Hepatocyte (in vitro differentiated cells): ENCODE results near the gene AKR1D1. TPM values are rescaled to one million over a fixed set of nuclear protein-coding genes. Genes with fewer than 3 reads are reported as not detected.
A peak's percentile ranks its signal among the peaks of the same experiment; 100 is the strongest.
"Not testable (repeated sequence)": the region's sequence is repeated elsewhere in the genome, so short reads cannot be mapped to it uniquely, and the experiment has no call there.

ENCODE experiments used
- DNase-seq: peaks from one replicate; pipeline ENCODE4 v3.0.0-alpha.2; 2016; ENCODE audit warnings: low spot score
- H2AFZ ChIP-seq: fragments of 200-600 bp; sonication (generic); 2 replicates; pipeline ENCODE4 v1.6.0; 2016; ENCODE audit warnings: antibody characterized with exemption, mild to moderate bottlenecking
- H3K27ac ChIP-seq: fragments of 200-600 bp; sonication (generic); 2 replicates; pipeline ENCODE4 v1.5.1; 2016; ENCODE audit warnings: mild to moderate bottlenecking
- H3K27me3 ChIP-seq: fragments of 200-600 bp; sonication (generic); 2 replicates; pipeline ENCODE4 v1.6.1; 2016
- H3K36me3 ChIP-seq: fragments of 200-600 bp; sonication (generic); replicated peaks from 2 replicates; pipeline ENCODE4 v1.5.1; 2016; ENCODE audit warnings: low read depth; ENCODE audit not compliant: insufficient read depth
- H3K4me1 ChIP-seq: fragments of 200-600 bp; sonication (generic); 2 replicates; pipeline ENCODE4 v1.5.1; 2016; ENCODE audit warnings: mild to moderate bottlenecking, moderate library complexity; ENCODE audit not compliant: insufficient read depth
- H3K4me2 ChIP-seq: fragments of 200-600 bp; sonication (generic); 2 replicates; pipeline ENCODE4 v1.6.0; 2016
- H3K4me3 ChIP-seq: fragments of 200-600 bp; sonication (generic); 2 replicates; pipeline ENCODE4 v1.5.1; 2016; ENCODE audit warnings: mild to moderate bottlenecking
- H3K79me2 ChIP-seq: fragments of 200-600 bp; sonication (generic); 2 replicates; pipeline ENCODE4 v1.6.0; 2017; ENCODE audit warnings: mild to moderate bottlenecking
- H3K9me2 ChIP-seq: fragments of 200-600 bp; sonication (generic); replicated peaks from 2 replicates; pipeline ENCODE4 v1.6.0; 2017; ENCODE audit warnings: mild to moderate bottlenecking; ENCODE audit not compliant: insufficient read depth
- H3K9me3 ChIP-seq: fragments of 200-600 bp; sonication (generic); 2 replicates; pipeline ENCODE4 v1.5.1; 2016; ENCODE audit warnings: low read depth, mild to moderate bottlenecking
- H4K20me1 ChIP-seq: fragments of 200-600 bp; sonication (generic); 2 replicates; pipeline ENCODE4 v1.6.0; 2016; ENCODE audit warnings: mild to moderate bottlenecking; ENCODE audit not compliant: insufficient read depth, poor library complexity, severe bottlenecking
- CTCF ChIP-seq: fragments of 200-600 bp; sonication (generic); IDR thresholded peaks from 2 replicates; pipeline ENCODE4 v1.5.1; 2016; ENCODE audit warnings: antibody characterized with exemption, mild to moderate bottlenecking; ENCODE audit not compliant: poor library complexity
- EZH2 ChIP-seq: fragments of 200-600 bp; sonication (generic); IDR thresholded peaks from 2 replicates; pipeline ENCODE4 v1.6.1; 2016; ENCODE audit warnings: antibody characterized with exemption, mild to moderate bottlenecking, borderline replicate concordance
- EZH2phosphoT487 ChIP-seq: fragments of 200-600 bp; sonication (generic); IDR thresholded peaks from one replicate; pipeline ENCODE4 v1.6.1; 2018; ENCODE audit warnings: antibody characterized with exemption, mild to moderate bottlenecking, low read depth, moderate library complexity; ENCODE audit not compliant: unreplicated experiment, severe bottlenecking
- WGBS: methylation state at CpG from one replicate; pipeline ENCODE4 v1.1.6; 2016; ENCODE audit warnings: low lambda C conversion rate; ENCODE audit errors: missing lambda C conversion rate; 5-methylcytosine and 5-hydroxymethylcytosine counted together
- polyA plus RNA-seq: library from polyadenylated mRNA; unstranded; fragments of >200 nt; fragmentation: Nextera tagmentation; extraction: Ambion mirVana; gene quantifications from 2 replicates; pipeline ENCODE4 v1.2.1, GENCODE V29; 2016
- total RNA-seq: library from RNA; depleted of rRNA; stranded (reverse); fragments of >200 nt; gene quantifications from 2 replicates; pipeline ENCODE4 v1.2.3, GENCODE V29; 2014

AKR1D1 gene
- total and polyA plus RNA-seq, 2 experiments from 2014 or later: 8.1 to 25.4 TPM

GRCh38 chr7:138086563-138087270 lies 10.5 kb downstream of the AKR1D1 start:
- H3K27ac ChIP-seq: no peak overlapping the region
- TF ChIP-seq EZH2phosphoT487 (no peak), EZH2 (no peak), CTCF (no peak)
- H3K9me2 ChIP-seq: no peaks in the 10 kb centered on the region
- no peaks in the 10 kb centered on the region for H3K9me3 ChIP-seq
- H3K27me3 ChIP-seq: no peaks in the 10 kb centered on the region
- H3K79me2 ChIP-seq: no peaks in the 10 kb centered on the region
- H3K4me1 ChIP-seq: no peaks in the 10 kb centered on the region
- no peak overlapping the region for H2AFZ ChIP-seq
- DNase-seq: no peak
- H4K20me1 ChIP-seq: no peaks in the 10 kb centered on the region
- no peak overlapping the region for H3K4me2 ChIP-seq
- H3K4me3 ChIP-seq: no peak overlapping the region
- H3K36me3 ChIP-seq: no peaks in the 10 kb centered on the region
- 92% methylated on average over 5 of the region's 5 CpGs for WGBS

GRCh38 chr7:138089080-138089901 lies 13.0 kb downstream of the AKR1D1 start:
- TF ChIP-seq EZH2phosphoT487 (no peak), EZH2 (no peak), CTCF (no peak)
- H4K20me1 ChIP-seq: no peaks in the 10 kb centered on the region
- H3K27me3 ChIP-seq: no peaks in the 10 kb centered on the region
- no peak overlapping the region for H3K4me3 ChIP-seq
- no peaks in the 10 kb centered on the region for H3K79me2 ChIP-seq
- H3K36me3 ChIP-seq: no peaks in the 10 kb centered on the region
- no peaks in the 10 kb centered on the region for H3K9me2 ChIP-seq
- no peaks in the 10 kb centered on the region for H3K4me1 ChIP-seq
- H3K9me3 ChIP-seq: no peaks in the 10 kb centered on the region
- no peak overlapping the region for H3K4me2 ChIP-seq
- H3K27ac ChIP-seq: peak overlapping the region; percentile 5
- peak; percentile 36 for DNase-seq
- 92% methylated on average over 9 of the region's 9 CpGs for WGBS
- H2AFZ ChIP-seq: no peak overlapping the region

GRCh38 chr7:138091032-138091431 lies 14.8 kb downstream of the AKR1D1 start:
- H4K20me1 ChIP-seq: no peaks in the 10 kb centered on the region
- H3K4me2 ChIP-seq: no peak overlapping the region
- no peaks in the 10 kb centered on the region for H3K27me3 ChIP-seq
- no peak overlapping the region for H3K27ac ChIP-seq
- H2AFZ ChIP-seq: no peak overlapping the region
- WGBS: 86% methylated on average over 3 of the region's 3 CpGs
- no peaks in the 10 kb centered on the region for H3K9me2 ChIP-seq
- no peaks in the 10 kb centered on the region for H3K9me3 ChIP-seq
- H3K4me1 ChIP-seq: no peaks in the 10 kb centered on the region
- DNase-seq: no peak
- TF ChIP-seq EZH2 (no peak), EZH2phosphoT487 (no peak), CTCF (no peak)
- no peak overlapping the region for H3K4me3 ChIP-seq
- no peaks in the 10 kb centered on the region for H3K79me2 ChIP-seq
- H3K36me3 ChIP-seq: no peaks in the 10 kb centered on the region

DNA sequence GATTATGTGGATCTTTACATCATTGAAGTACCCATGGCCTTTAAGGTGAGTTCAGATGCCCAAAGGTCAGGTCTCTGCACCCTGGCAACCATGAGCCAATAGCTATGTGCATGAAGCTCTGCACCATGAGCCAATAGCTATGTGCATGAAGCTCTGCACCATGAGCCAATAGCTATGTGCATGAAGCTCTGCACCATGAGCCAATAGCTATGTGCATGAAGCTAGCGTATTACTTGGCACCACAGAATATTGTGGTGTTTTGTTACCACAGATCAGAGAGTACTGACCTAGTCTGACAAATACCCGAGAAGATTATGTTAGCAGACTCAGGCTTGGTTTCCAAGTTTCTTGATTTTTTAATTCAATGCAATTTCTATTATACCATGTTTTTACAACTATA lies 15.6 kb downstream of the AKR1D1 start:
- not testable (repeated sequence) for H3K27me3 ChIP-seq, H3K4me2 ChIP-seq, H3K27ac ChIP-seq, H3K9me2 ChIP-seq, H3K36me3 ChIP-seq, DNase-seq, H2AFZ ChIP-seq, H4K20me1 ChIP-seq, H3K79me2 ChIP-seq, H3K4me1 ChIP-seq, H3K9me3 ChIP-seq, H3K4me3 ChIP-seq
- 98% methylated on average over 2 of the region's 2 CpGs for WGBS
